SK-N-SH (cell line): ENCODE data around the gene NAPG. TPM values are rescaled to one million over a fixed set of nuclear protein-coding genes. Genes with fewer than 3 reads are reported as not detected.

Experiments used
- CTCF ChIA-PET: fragments of 300-600, 350-600 bp; formaldehyde crosslinking; extraction: SDS; loops from one replicate; lab custom pipeline; 2021; lab: Yijun Ruan, JAX
- POLR2A ChIA-PET: fragments of 350-600 bp; sonication (Branson Sonifier 250); formaldehyde crosslinking; extraction: SDS; loops from one replicate; lab custom pipeline; 2020; ENCODE audit warnings: antibody characterized with exemption, inconsistent platforms; lab: Yijun Ruan, JAX
- DNase-seq: peaks from one replicate; pipeline ENCODE4 v3.0.0; 2012
- H2AFZ ChIP-seq: fragments of 200-600 bp; sonication (generic); 2 replicates; pipeline ENCODE4 v1.8.1; 2016; ENCODE audit warnings: antibody characterized with exemption, mild to moderate bottlenecking, low read depth
- H3F3A ChIP-seq: fragments of 200-600 bp; sonication (generic); replicated peaks from 2 replicates; pipeline ENCODE3; 2016; ENCODE audit warnings: antibody characterized with exemption, mild to moderate bottlenecking; ENCODE audit not compliant: insufficient read depth
- H3K27ac ChIP-seq, 2 experiments: fragments of 200-500 bp in 1 of 2; fragments of 200-600 bp in 1 of 2; sonication (Bioruptor generic) in 1 of 2; sonication (generic), shearing (Covaris generic) in 1 of 2; 2 replicates each; pipeline versions ENCODE4 v1.5.1 to v1.6.1; 2014 to 2016; ENCODE audit warnings: low read depth in 2 of 2, inconsistent platforms in 1 of 2, low read length in 1 of 2, mild to moderate bottlenecking in 1 of 2, mixed read lengths in 1 of 2
- H3K27me3 ChIP-seq: fragments of 200-600 bp; sonication (generic), shearing (Covaris generic); 2 replicates; pipeline ENCODE4 v1.6.1; 2016; ENCODE audit warnings: mixed run types; ENCODE audit not compliant: insufficient read depth
- H3K36me3 ChIP-seq, 2 experiments: fragments of 200-500 bp in 1 of 2; fragments of 200-600 bp in 1 of 2; sonication (Bioruptor generic) in 1 of 2; sonication (generic) in 1 of 2; replicated peaks in 1 of 2; 2 replicates each; pipeline versions ENCODE3 to v1.5.1; 2014 to 2016; ENCODE audit warnings: low read length in 1 of 2, mild to moderate bottlenecking in 1 of 2; ENCODE audit not compliant: insufficient read depth in 2 of 2, control insufficient read depth in 1 of 2
- H3K4me1 ChIP-seq, 2 experiments: fragments of 200-500 bp in 1 of 2; fragments of 200-600 bp in 1 of 2; sonication (Bioruptor generic) in 1 of 2; sonication (generic), shearing (Covaris generic) in 1 of 2; 2 replicates each; pipeline versions ENCODE4 v1.5.1 to v1.6.1; 2014 to 2016; ENCODE audit warnings: low read depth in 1 of 2, low read length in 1 of 2, mixed run types in 1 of 2; ENCODE audit not compliant: insufficient read depth in 2 of 2, control insufficient read depth in 1 of 2
- H3K4me2 ChIP-seq: fragments of 200-600 bp; sonication (generic), shearing (Covaris generic); 2 replicates; pipeline ENCODE4 v1.6.1; 2017; ENCODE audit warnings: mixed run types
- H3K4me3 ChIP-seq, 2 experiments: fragments of 200-500 bp in 1 of 2; fragments of 200-600 bp in 1 of 2; sonication (Bioruptor generic) in 1 of 2; sonication (generic), shearing (Covaris generic) in 1 of 2; 2 replicates each; pipeline versions ENCODE4 v1.5.1 to v1.8.1; 2014 to 2016; ENCODE audit warnings: low read depth in 2 of 2, inconsistent platforms in 1 of 2, low read length in 1 of 2, mild to moderate bottlenecking in 1 of 2, mixed read lengths in 1 of 2, moderate library complexity in 1 of 2
- H3K79me2 ChIP-seq: fragments of 200-600 bp; sonication (generic); 2 replicates; pipeline ENCODE4 v1.8.1; 2017; ENCODE audit warnings: mild to moderate bottlenecking; ENCODE audit not compliant: insufficient read depth
- H3K9ac ChIP-seq: fragments of 200-600 bp; sonication (generic); 2 replicates; pipeline ENCODE4 v1.6.1; 2017; ENCODE audit warnings: mixed run types
- H3K9me2 ChIP-seq: fragments of 200-600 bp; sonication (generic); 2 replicates; pipeline ENCODE4 v1.6.1; 2017; ENCODE audit warnings: mixed run types
- H3K9me3 ChIP-seq: fragments of 200-600 bp; sonication (generic); 2 replicates; pipeline ENCODE4 v1.6.1; 2017; ENCODE audit warnings: mixed run types, mild to moderate bottlenecking, moderate library complexity
- H4K20me1 ChIP-seq: fragments of 200-600 bp; sonication (generic); 2 replicates; pipeline ENCODE4 v1.6.1; 2017; ENCODE audit warnings: mild to moderate bottlenecking, mixed run types; ENCODE audit not compliant: insufficient read depth
- CTCF ChIP-seq: fragments of 200-600 bp; sonication (generic); IDR thresholded peaks from 2 replicates; pipeline ENCODE4 v1.6.1; 2017; ENCODE audit warnings: antibody characterized with exemption, mild to moderate bottlenecking, moderate library complexity
- EZH2phosphoT487 ChIP-seq: fragments of 200-600 bp; sonication (generic); IDR thresholded peaks from 2 replicates; pipeline ENCODE4 v1.6.1; 2017; ENCODE audit warnings: low read depth, mixed run types, mild to moderate bottlenecking, antibody characterized with exemption, moderate library complexity, borderline replicate concordance
- FOSL2 ChIP-seq: IDR thresholded peaks from 2 replicates; pipeline ENCODE4 v1.4.0; 2012; ENCODE audit warnings: low read depth, mild to moderate bottlenecking, moderate library complexity, borderline replicate concordance
- FOXJ3 ChIP-seq: sonication (generic); formaldehyde crosslinking; IDR thresholded peaks from 2 replicates; pipeline ENCODE4 v1.5.1; 2020; ENCODE audit warnings: mild to moderate bottlenecking, missing genetic modification reagents
- GABPA ChIP-seq: IDR thresholded peaks from 2 replicates; pipeline ENCODE4 v1.4.0; 2012; ENCODE audit warnings: low read depth, mild to moderate bottlenecking
- IRF3 ChIP-seq: fragments of 150-350 bp; IDR thresholded peaks from 2 replicates; pipeline ENCODE4 v1.6.1; 2016; ENCODE audit warnings: mild to moderate bottlenecking, low read depth, low read length
- JUND ChIP-seq: IDR thresholded peaks from 2 replicates; pipeline ENCODE4 v1.4.0; 2012
- MAX ChIP-seq: IDR thresholded peaks from 2 replicates; pipeline ENCODE4 v1.4.0; 2012; ENCODE audit warnings: low read depth
- MEF2A ChIP-seq: IDR thresholded peaks from 2 replicates; pipeline ENCODE4 v1.4.0; 2012; ENCODE audit warnings: low read depth, borderline replicate concordance
- MXI1 ChIP-seq: IDR thresholded peaks from 2 replicates; pipeline ENCODE4 v1.6.1; 2012; ENCODE audit warnings: mild to moderate bottlenecking, low read depth, low read length, improper control_type of control experiment
- NRF1 ChIP-seq: IDR thresholded peaks from 2 replicates; pipeline ENCODE4 v1.6.1; 2012; ENCODE audit warnings: low read depth, mild to moderate bottlenecking, low read length
- PBX3 ChIP-seq: IDR thresholded peaks from 2 replicates; pipeline ENCODE4; 2012
- REST ChIP-seq: IDR thresholded peaks from 2 replicates; pipeline ENCODE4 v1.6.1; 2012; ENCODE audit warnings: mild to moderate bottlenecking, low read depth, low read length, moderate library complexity
- RFX5 ChIP-seq: IDR thresholded peaks from 2 replicates; pipeline ENCODE4 v1.6.1; 2012; ENCODE audit warnings: mild to moderate bottlenecking, improper control_type of control experiment, low read length
- SMC3 ChIP-seq: IDR thresholded peaks from 2 replicates; pipeline ENCODE4 v1.6.1; 2012; ENCODE audit warnings: low read depth, low read length, improper control_type of control experiment
- TAF1 ChIP-seq: IDR thresholded peaks from 2 replicates; pipeline ENCODE4 v1.6.1; 2012; ENCODE audit warnings: low read depth, mild to moderate bottlenecking, low read length, moderate library complexity, borderline replicate concordance
- USF1 ChIP-seq: IDR thresholded peaks from 2 replicates; pipeline ENCODE4 v1.4.0; 2012; ENCODE audit warnings: low read depth, borderline replicate concordance
- USF2 ChIP-seq: fragments of 150-350 bp; IDR thresholded peaks from 2 replicates; pipeline ENCODE4 v1.6.1; 2017; ENCODE audit warnings: antibody characterized with exemption, low read length, low read depth, borderline replicate concordance
- YY1 ChIP-seq: IDR thresholded peaks from 2 replicates; pipeline ENCODE4 v1.4.0; 2012; ENCODE audit warnings: low read depth, mild to moderate bottlenecking
- WGBS: methylation state at CpG from one replicate; pipeline ENCODE4 v1.1.6; 2017; ENCODE audit warnings: low lambda C conversion rate; 5-methylcytosine and 5-hydroxymethylcytosine counted together
- polyA plus RNA-seq, 3 experiments: library from polyadenylated mRNA; depleted of rRNA; stranded (reverse); fragments of >200 nt; gene quantifications; 2 replicates each; pipeline ENCODE4 v1.2.3, GENCODE V29; 2012

Gene NAPG
- polyA plus RNA-seq, 1 of the 3 experiments (the other 2 are of a cell fraction) = 9.2 TPM

- no peak for TF ChIP-seq CTCF
- TF ChIP-seq USF2 = no peak
- no peak for TF ChIP-seq NRF1
- TF ChIP-seq MAX = no peak
- TF ChIP-seq PBX3 = no peak
- no peak for TF ChIP-seq FOXJ3 (CRISPR knock-in tag)
- TF ChIP-seq EZH2phosphoT487 = no peak
These were observed 39.5 kb upstream of the NAPG start (continued) for GRCh38 chr18:10486362-10486761.

- WGBS = 27% methylated on average over 6 of the region's 6 CpGs
- ChIA-PET POLR2A (no interaction called here), CTCF (no interaction called here)
These were observed 38.7 kb upstream of the NAPG start for GRCh38 chr18:10487154-10487553.

More at GRCh38 chr18:10487154-10487553, 38.7 kb upstream of the NAPG start:
- Histone ChIP-seq H3K4me3 (no peak overlapping the region), H3K9me2 (no peaks in the 10 kb centered on the region), H3K9ac (no peak overlapping the region), H3K27me3 (no peaks in the 10 kb centered on the region), H3K36me3 (no peaks in the 10 kb centered on the region), H3K9me3 (no peaks in the 10 kb centered on the region), H3K4me2 (no peak overlapping the region), H3K27ac (no peak overlapping the region), H3K4me1 (no peaks in the 10 kb centered on the region; a peak in 1 of 4 replicates), H3K79me2 (no peaks in the 10 kb centered on the region), H4K20me1 (no peaks in the 10 kb centered on the region), H2AFZ (no peak overlapping the region), H3F3A (no peaks in the 10 kb centered on the region)
- no peak for DNase-seq
- no peak for TF ChIP-seq REST
- no peak for TF ChIP-seq FOXJ3 (CRISPR knock-in tag)
- TF ChIP-seq IRF3 = no peak
- no peak for TF ChIP-seq SMC3
- TF ChIP-seq USF1 = no peak
- no peak for TF ChIP-seq RFX5
- no peak for TF ChIP-seq YY1
- TF ChIP-seq MEF2A = no peak
- no peak for TF ChIP-seq TAF1
- TF ChIP-seq JUND = no peak
- no peak for TF ChIP-seq MXI1
- no peak for TF ChIP-seq FOSL2
- TF ChIP-seq GABPA = no peak
